GM23248 (cell line): ENCODE results near the gene ADRM1. TPM values are rescaled to one million over a fixed set of nuclear protein-coding genes. Genes with fewer than 3 reads are reported as not detected.

Experiments used
- DNase-seq: peaks from one replicate; pipeline ENCODE4 v3.0.0-alpha.2; 2015
- H2AFZ ChIP-seq: fragments of 200-600 bp; sonication (generic); 2 replicates; pipeline ENCODE4 v1.6.1; 2016; ENCODE audit warnings: antibody characterized with exemption
- H3F3A ChIP-seq: fragments of 200-600 bp; sonication (generic); 2 replicates; pipeline ENCODE4 v1.6.1; 2016; ENCODE audit warnings: mild to moderate bottlenecking, antibody characterized with exemption, mixed run types; ENCODE audit not compliant: insufficient read depth
- H3K27ac ChIP-seq: fragments of 200-600 bp; sonication (generic); 2 replicates; pipeline ENCODE4 v1.5.1; 2016; ENCODE audit warnings: mild to moderate bottlenecking
- H3K27me3 ChIP-seq: fragments of 200-600 bp; sonication (generic); replicated peaks from 2 replicates; pipeline ENCODE4 v1.6.1; 2016; ENCODE audit warnings: mild to moderate bottlenecking; ENCODE audit not compliant: insufficient read depth
- H3K36me3 ChIP-seq: fragments of 200-600 bp; sonication (generic); 2 replicates; pipeline ENCODE4 v1.6.1; 2016; ENCODE audit warnings: low read depth, mild to moderate bottlenecking
- H3K4me1 ChIP-seq: fragments of 200-600 bp; sonication (generic); 2 replicates; pipeline ENCODE4 v1.6.1; 2016; ENCODE audit warnings: mild to moderate bottlenecking; ENCODE audit not compliant: insufficient read depth
- H3K4me2 ChIP-seq: fragments of 200-600 bp; sonication (generic); one replicate; pipeline ENCODE4 v1.6.1; 2016; ENCODE audit warnings: mild to moderate bottlenecking; ENCODE audit not compliant: unreplicated experiment
- H3K4me3 ChIP-seq: fragments of 200-600 bp; sonication (generic); 2 replicates; pipeline ENCODE4 v1.5.1; 2016; ENCODE audit warnings: mild to moderate bottlenecking
- H3K79me2 ChIP-seq: fragments of 200-600 bp; sonication (generic); 2 replicates; pipeline ENCODE4 v1.6.1; 2016; ENCODE audit warnings: mild to moderate bottlenecking; ENCODE audit not compliant: insufficient read depth
- H3K9ac ChIP-seq: fragments of 200-600 bp; sonication (generic); 2 replicates; pipeline ENCODE4 v1.6.1; 2016; ENCODE audit warnings: mild to moderate bottlenecking
- H3K9me2 ChIP-seq: fragments of 200-600 bp; sonication (generic); 2 replicates; pipeline ENCODE4 v1.6.1; 2016; ENCODE audit warnings: mixed run types, mild to moderate bottlenecking, moderate library complexity; ENCODE audit not compliant: insufficient read depth
- H3K9me3 ChIP-seq: fragments of 200-600 bp; sonication (generic); one replicate; pipeline ENCODE4 v1.6.1; 2017; ENCODE audit warnings: low read depth
- H4K20me1 ChIP-seq: fragments of 200-600 bp; sonication (generic); 2 replicates; pipeline ENCODE4 v1.6.0; 2016; ENCODE audit not compliant: insufficient read depth
- EZH2 ChIP-seq: fragments of 200-600 bp; sonication (generic); IDR thresholded peaks from 2 replicates; pipeline ENCODE4 v1.6.1; 2018; ENCODE audit warnings: antibody characterized with exemption, mild to moderate bottlenecking; ENCODE audit not compliant: insufficient read depth, poor library complexity, severe bottlenecking
- EZH2phosphoT487 ChIP-seq: fragments of 200-600 bp; sonication (generic); IDR thresholded peaks from 2 replicates; pipeline ENCODE4 v1.6.1; 2018; ENCODE audit warnings: antibody characterized with exemption, moderate library complexity, mild to moderate bottlenecking, low read depth; ENCODE audit not compliant: insufficient read depth
- WGBS, 2 experiments: methylation state at CpG; one replicate each; pipeline ENCODE4 v1.1.6; 2015 to 2017; ENCODE audit warnings: low lambda C conversion rate in 2 of 2, low coverage in 1 of 2; ENCODE audit errors: missing lambda C conversion rate in 2 of 2; 5-methylcytosine and 5-hydroxymethylcytosine counted together
- in situ Hi-C: fragments of 300-500 bp; cut with MboI; formaldehyde crosslinking; loops from 2 replicates; pipeline ENCODE4 v1.15.0; 2020
- polyA plus RNA-seq: library from polyadenylated mRNA; unstranded; fragments of >200 nt; fragmentation: Nextera tagmentation; extraction: Ambion mirVana; gene quantifications from 2 replicates; pipeline ENCODE4 v1.2.1, GENCODE V29; 2016
- total RNA-seq: library from RNA; depleted of rRNA; stranded (reverse); fragments of >200 nt; shearing (Covaris generic); gene quantifications from 2 replicates; pipeline ENCODE4 v1.2.3, GENCODE V29; 2014

Gene ADRM1
- total and polyA plus RNA-seq, 2 experiments from 2014 or later: 138 to 162 TPM

DNA sequence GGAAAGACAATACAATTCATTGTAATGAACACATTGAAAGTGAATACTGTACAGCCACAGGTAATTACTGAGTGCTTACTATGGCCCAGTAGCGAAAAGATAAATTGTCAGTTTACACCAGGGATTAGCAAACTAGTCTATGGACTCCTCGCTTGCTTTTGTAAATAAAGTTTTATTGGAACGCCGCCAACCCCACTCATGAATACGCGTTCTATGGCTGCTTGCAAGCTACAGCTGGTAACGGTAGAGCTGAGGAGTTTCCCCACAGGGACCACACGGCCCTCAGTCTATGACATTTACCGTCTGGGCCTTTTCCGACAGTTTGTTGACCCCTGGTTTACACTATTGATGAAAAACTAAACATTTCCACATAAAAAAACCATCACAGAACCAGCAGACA is 40.1 kb downstream of the ADRM1 start:
- Histone ChIP-seq H3K4me1 (no peaks in the 10 kb centered on the region), H3K4me2 (no peak overlapping the region), H3K36me3 (no peaks in the 10 kb centered on the region), H3K79me2 (no peaks in the 10 kb centered on the region), H4K20me1 (no peaks in the 10 kb centered on the region), H3F3A (no peaks in the 10 kb centered on the region), H3K9me3 (no peaks in the 10 kb centered on the region), H2AFZ (no peak overlapping the region), H3K27ac (no peak overlapping the region), H3K4me3 (no peak overlapping the region), H3K27me3 (no peaks in the 10 kb centered on the region), H3K9me2 (no peaks in the 10 kb centered on the region), H3K9ac (no peak overlapping the region)
- DNase-seq: no peak
- TF ChIP-seq EZH2: no peak
- no peak for TF ChIP-seq EZH2phosphoT487
- 69 to 75% methylated on average over 10 of the region's 10 CpGs for WGBS, 2 experiments
- in situ Hi-C loops: no loop called here

DNA sequence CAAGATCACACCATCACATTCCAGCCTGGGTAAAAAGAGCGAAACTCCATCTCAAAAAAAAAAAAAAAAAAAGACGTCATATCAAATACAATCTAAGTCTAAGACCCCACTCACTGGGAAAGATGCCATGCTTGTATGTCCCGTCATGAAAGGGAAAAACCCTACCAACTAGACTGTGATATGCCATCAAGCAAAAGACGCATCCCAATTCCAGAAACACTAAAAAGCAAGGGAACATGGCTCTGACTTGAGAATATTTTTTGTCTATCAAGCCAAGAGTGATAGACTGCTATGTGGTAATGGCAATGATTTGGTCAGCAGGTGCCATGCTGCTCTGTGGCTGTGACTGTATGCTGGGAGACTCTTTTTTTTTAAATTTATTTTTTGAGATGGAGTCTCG is 41.3 kb downstream of the ADRM1 start:
- no peaks in the 10 kb centered on the region for H3K9me3 ChIP-seq
- H3K4me3 ChIP-seq: no peak overlapping the region
- no peak for DNase-seq
- H3K9ac ChIP-seq: no peak overlapping the region
- in situ Hi-C loops: no loop called here
- H3K9me2 ChIP-seq: no peaks in the 10 kb centered on the region
- H4K20me1 ChIP-seq: no peaks in the 10 kb centered on the region
- TF ChIP-seq EZH2phosphoT487: no peak
- no peak for TF ChIP-seq EZH2
- no peaks in the 10 kb centered on the region for H3K79me2 ChIP-seq
- no peak overlapping the region for H2AFZ ChIP-seq
- H3K36me3 ChIP-seq: no peaks in the 10 kb centered on the region
- H3F3A ChIP-seq: no peaks in the 10 kb centered on the region
- WGBS, 2 experiments: 77 to 79% methylated on average over 5 of the region's 5 CpGs
- no peaks in the 10 kb centered on the region for H3K27me3 ChIP-seq
- H3K27ac ChIP-seq: no peak overlapping the region
- no peaks in the 10 kb centered on the region for H3K4me1 ChIP-seq
- H3K4me2 ChIP-seq: no peak overlapping the region

DNA sequence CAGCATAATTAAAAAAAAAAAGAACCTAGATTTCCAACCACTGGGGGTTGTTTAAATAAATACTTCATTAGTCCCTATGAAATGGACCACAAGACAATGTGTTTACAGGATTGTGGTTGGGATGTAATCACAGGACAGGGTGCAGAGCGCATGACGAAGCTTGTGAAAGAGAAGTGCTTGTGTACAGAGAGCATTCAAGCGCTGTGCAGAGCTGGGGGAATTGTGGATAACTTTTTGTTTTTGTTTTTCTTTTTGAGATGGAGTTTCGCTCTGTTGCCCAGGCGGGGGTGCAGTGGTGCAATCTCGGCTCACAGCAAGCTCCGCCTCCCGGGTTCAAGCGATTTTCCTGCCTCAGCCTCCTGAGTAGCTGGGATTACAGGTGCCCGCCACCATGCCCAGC is 42.0 kb downstream of the ADRM1 start:
- TF ChIP-seq EZH2 (no peak), EZH2phosphoT487 (no peak)
- Histone ChIP-seq H3K27me3 (no peaks in the 10 kb centered on the region), H3K79me2 (no peaks in the 10 kb centered on the region), H3K4me3 (no peak overlapping the region), H4K20me1 (no peaks in the 10 kb centered on the region), H3K4me2 (no peak overlapping the region), H3K27ac (no peak overlapping the region), H2AFZ (no peak overlapping the region), H3K4me1 (no peaks in the 10 kb centered on the region), H3K9me2 (no peaks in the 10 kb centered on the region), H3K9ac (no peak overlapping the region), H3K36me3 (no peaks in the 10 kb centered on the region), H3F3A (no peaks in the 10 kb centered on the region), H3K9me3 (no peaks in the 10 kb centered on the region)
- in situ Hi-C loops: no loop called here
- 78 to 81% methylated on average over 10 of the region's 10 CpGs for WGBS, 2 experiments
- no peak for DNase-seq

DNA sequence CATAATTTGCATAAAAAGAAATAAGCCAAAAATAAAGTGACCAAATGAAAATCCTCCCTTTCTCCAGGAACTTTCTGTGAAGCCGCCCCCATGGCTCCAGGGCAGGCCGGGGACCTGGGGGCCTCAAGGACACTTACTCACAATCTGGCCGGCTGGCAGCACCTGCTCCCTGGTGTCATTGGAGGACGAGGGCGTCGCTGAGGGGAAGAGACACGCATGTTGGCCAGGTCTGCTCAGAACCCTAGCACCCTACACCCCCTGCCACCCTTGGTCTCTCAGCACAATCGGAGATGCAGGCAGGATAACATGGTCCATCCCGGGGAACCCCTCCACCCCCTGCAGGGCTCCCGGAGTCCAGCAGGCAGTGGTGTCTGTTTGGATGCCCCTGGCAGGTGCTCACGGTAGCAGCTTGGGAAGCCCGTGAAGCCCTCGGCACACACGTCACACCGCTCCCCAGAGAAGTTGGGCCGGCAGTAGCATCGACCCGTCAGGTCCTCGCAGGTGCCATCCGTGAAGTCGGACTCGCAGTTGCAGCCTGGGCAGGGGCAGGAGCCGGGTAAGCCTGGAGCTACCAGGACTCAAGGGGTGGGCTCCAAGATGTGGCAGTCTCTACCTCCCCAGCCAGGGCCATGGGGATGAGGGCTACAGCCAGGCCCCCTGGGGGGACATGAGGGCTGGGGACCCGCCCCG is 43.0 kb downstream of the ADRM1 start:
- no peak for DNase-seq
- no peaks in the 10 kb centered on the region for H3K9me3 ChIP-seq
- H3K9me2 ChIP-seq: no peaks in the 10 kb centered on the region
- no peaks in the 10 kb centered on the region for H3K4me1 ChIP-seq
- no peak overlapping the region for H3K4me2 ChIP-seq
- no peak overlapping the region for H3K27ac ChIP-seq
- no peak overlapping the region for H2AFZ ChIP-seq
- WGBS, 2 experiments: 66 to 67% methylated on average over 23 to 25 of the region's 25 CpGs
- H3K79me2 ChIP-seq: no peaks in the 10 kb centered on the region
- H3F3A ChIP-seq: no peaks in the 10 kb centered on the region
- no peaks in the 10 kb centered on the region for H4K20me1 ChIP-seq
- no peak overlapping the region for H3K9ac ChIP-seq
- H3K27me3 ChIP-seq: no peaks in the 10 kb centered on the region
- H3K4me3 ChIP-seq: no peak overlapping the region
- TF ChIP-seq EZH2phosphoT487 (no peak), EZH2 (no peak)
- H3K36me3 ChIP-seq: no peaks in the 10 kb centered on the region
- in situ Hi-C loops: no loop called here
